Keratinocyte (primary cell): ENCODE data around the gene COTL1. TPM values are rescaled to one million over a fixed set of nuclear protein-coding genes. Genes with fewer than 3 reads are reported as not detected.

Experiments
- DNase-seq: peaks from one replicate; pipeline ENCODE4 v3.0.0-alpha.2; 2011; ENCODE audit warnings: low read depth, missing footprints, low spot score
- FAIRE-seq: peaks from 2 replicates; lab custom pipeline; 2011; peaks lifted over from hg19 to GRCh38; lab: Jason Lieb, UNC
- H2AFZ ChIP-seq: 2 replicates; pipeline ENCODE4 v1.6.0; 2012; ENCODE audit warnings: low read length, control low read depth, inconsistent platforms; ENCODE audit not compliant: control insufficient read depth
- H3K27ac ChIP-seq: 2 replicates; pipeline ENCODE4 v1.5.1; 2011; ENCODE audit warnings: low read length; ENCODE audit not compliant: control insufficient read depth, insufficient read depth
- H3K27me3 ChIP-seq: 3 replicates; pipeline ENCODE4 v1.6.0; 2011; ENCODE audit warnings: low read length; ENCODE audit not compliant: control insufficient read depth, insufficient read depth; ENCODE audit errors: extremely low read depth
- H3K36me3 ChIP-seq, 2 experiments: 2 replicates in 1 of 2; 3 replicates in 1 of 2; pipeline ENCODE4 v1.5.1; 2011; ENCODE audit warnings: low read length in 2 of 2, mild to moderate bottlenecking in 1 of 2; ENCODE audit not compliant: control insufficient read depth in 2 of 2, insufficient read depth in 2 of 2; ENCODE audit errors: extremely low read depth in 1 of 2
- H3K4me1 ChIP-seq: 3 replicates; pipeline ENCODE4 v1.5.1; 2011; ENCODE audit warnings: low read length; ENCODE audit not compliant: control insufficient read depth, insufficient read depth; ENCODE audit errors: extremely low read depth
- H3K4me2 ChIP-seq: 3 replicates; pipeline ENCODE4 v1.6.0; 2011; ENCODE audit warnings: low read depth, low read length; ENCODE audit not compliant: control insufficient read depth, insufficient read depth; ENCODE audit errors: extremely low read depth
- H3K4me3 ChIP-seq, 3 experiments: fragments of 200-600 bp in 1 of 3; sonication (generic) in 1 of 3; 2 replicates in 2 of 3; 3 replicates in 1 of 3; pipeline ENCODE4 v1.5.1; 2011 to 2016; ENCODE audit warnings: low read length in 3 of 3, mild to moderate bottlenecking in 3 of 3, control low read depth in 2 of 3, inconsistent platforms in 1 of 3, low read depth in 1 of 3, mixed read lengths in 1 of 3, mixed run types in 1 of 3, moderate library complexity in 1 of 3; ENCODE audit not compliant: control insufficient read depth in 2 of 3, insufficient read depth in 2 of 3; ENCODE audit errors: extremely low read depth in 1 of 3
- H3K79me2 ChIP-seq: 2 replicates; pipeline ENCODE4 v1.6.0; 2012; ENCODE audit warnings: low read length; ENCODE audit not compliant: control insufficient read depth, insufficient read depth
- H3K9ac ChIP-seq: 3 replicates; pipeline ENCODE4 v1.6.0; 2011; ENCODE audit warnings: low read length; ENCODE audit not compliant: control insufficient read depth, insufficient read depth; ENCODE audit errors: extremely low read depth
- H3K9me1 ChIP-seq: 3 replicates; pipeline ENCODE4 v1.6.0; 2011; ENCODE audit warnings: low read length; ENCODE audit not compliant: control insufficient read depth, insufficient read depth; ENCODE audit errors: extremely low read depth
- H3K9me3 ChIP-seq: 2 replicates; pipeline ENCODE4 v1.5.1; 2012; ENCODE audit warnings: low read depth, low read length; ENCODE audit not compliant: control insufficient read depth
- H4K20me1 ChIP-seq: 3 replicates; pipeline ENCODE4 v1.6.0; 2011; ENCODE audit warnings: low read length; ENCODE audit not compliant: control insufficient read depth, insufficient read depth; ENCODE audit errors: extremely low read depth
- CTCF ChIP-seq, 3 experiments: IDR thresholded peaks in 1 of 3; conservative IDR thresholded peaks in 1 of 3; optimal IDR thresholded peaks in 1 of 3; 2 replicates in 2 of 3; 3 replicates in 1 of 3; pipeline versions ENCODE3 to v1.5.1; 2011; ENCODE audit warnings: low read length in 3 of 3, mild to moderate bottlenecking in 3 of 3, moderate library complexity in 2 of 3, control low read depth in 1 of 3, inconsistent platforms in 1 of 3; ENCODE audit not compliant: insufficient read depth in 2 of 3; ENCODE audit errors: extremely low read depth in 1 of 3
- EZH2 ChIP-seq: IDR thresholded peaks from one replicate; pipeline ENCODE4 v1.6.1; 2012; ENCODE audit warnings: inconsistent platforms, mild to moderate bottlenecking, low read length, moderate library complexity
- dilution Hi-C: fragments of 300-500 bp; cut with MboI; formaldehyde crosslinking; loops from one replicate; pipeline ENCODE4 v1.7.0; 2020; ENCODE audit warnings: low sequenced_read_pairs; ENCODE audit not compliant: extremely low pct_ligation_motif_present
- polyA plus RNA-seq, 5 experiments: library from polyadenylated mRNA; depleted of rRNA in 3 of 5; stranded (reverse) in 3 of 5; stranded (forward) in 1 of 5; unstranded in 1 of 5; fragments of >200 nt; gene quantifications; 1 replicate in 1 of 5; 2 replicates in 3 of 5; 3 replicates in 1 of 5; pipeline versions ENCODE4 v1.2.1 to v1.2.3, GENCODE V29; 2011 to 2012; ENCODE audit warnings: missing spikeins in 2 of 5, low read depth in 1 of 5, low replicate concordance in 1 of 5

Gene COTL1
- polyA plus RNA-seq, 1 donor (not counting 4 experiments of a cell fraction or from before 2014, with no cell fraction given) = 116 TPM

DNA sequence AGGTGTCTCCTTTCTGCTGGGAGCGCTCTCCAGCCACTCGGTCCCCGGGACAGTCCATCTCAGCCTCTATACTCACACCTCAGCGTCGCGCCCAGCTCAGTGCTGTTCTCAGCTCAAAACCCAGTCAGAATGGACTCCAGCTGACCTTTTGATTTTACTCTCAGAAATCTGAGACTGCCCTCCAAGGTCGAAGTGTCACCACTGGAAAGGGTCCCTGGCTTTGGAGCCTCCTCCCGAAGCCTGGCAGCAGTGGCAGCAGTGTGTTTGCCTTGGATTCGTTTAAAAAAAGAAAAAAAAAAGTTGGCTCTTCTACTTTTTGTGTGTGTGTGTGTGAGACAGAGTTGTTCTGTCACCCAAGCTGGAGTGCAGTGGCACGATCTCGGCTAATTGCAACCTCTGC, 40.8 kb upstream of the COTL1 start:
- TF ChIP-seq CTCF (optimal IDR thresholded peaks at IDR 0.05 in 1 of 3, IDR thresholded peaks at IDR 0.05 in 1 of 3, conservative IDR thresholded peaks at IDR 0.05 in 1 of 3; ENCODE audit: extremely low read depth in 1 of 3, insufficient read depth in 2 of 3, low read length in 3 of 3) (no peak), EZH2 (no peak)
- no peaks in the 10 kb centered on the region for H4K20me1 ChIP-seq
- H3K9me3 ChIP-seq = no peaks in the 10 kb centered on the region
- H3K27me3 ChIP-seq = no peaks in the 10 kb centered on the region
- H3K36me3 ChIP-seq = peaks cover 48 to 56% of the 10 kb centered on the region in 2 experiments
- no peak overlapping the region for H3K4me3 ChIP-seq
- H3K79me2 ChIP-seq = peaks cover 21% of the 10 kb centered on the region
- no peaks in the 10 kb centered on the region for H3K9me1 ChIP-seq
- no peak overlapping the region for H3K9ac ChIP-seq
- no peaks in the 10 kb centered on the region for H3K4me1 ChIP-seq
- DNase-seq = no peak
- no peak for FAIRE-seq
- no peak overlapping the region for H3K4me2 ChIP-seq
- no peak overlapping the region for H2AFZ ChIP-seq
- dilution Hi-C loops = no loop called here
- no peak overlapping the region for H3K27ac ChIP-seq

DNA sequence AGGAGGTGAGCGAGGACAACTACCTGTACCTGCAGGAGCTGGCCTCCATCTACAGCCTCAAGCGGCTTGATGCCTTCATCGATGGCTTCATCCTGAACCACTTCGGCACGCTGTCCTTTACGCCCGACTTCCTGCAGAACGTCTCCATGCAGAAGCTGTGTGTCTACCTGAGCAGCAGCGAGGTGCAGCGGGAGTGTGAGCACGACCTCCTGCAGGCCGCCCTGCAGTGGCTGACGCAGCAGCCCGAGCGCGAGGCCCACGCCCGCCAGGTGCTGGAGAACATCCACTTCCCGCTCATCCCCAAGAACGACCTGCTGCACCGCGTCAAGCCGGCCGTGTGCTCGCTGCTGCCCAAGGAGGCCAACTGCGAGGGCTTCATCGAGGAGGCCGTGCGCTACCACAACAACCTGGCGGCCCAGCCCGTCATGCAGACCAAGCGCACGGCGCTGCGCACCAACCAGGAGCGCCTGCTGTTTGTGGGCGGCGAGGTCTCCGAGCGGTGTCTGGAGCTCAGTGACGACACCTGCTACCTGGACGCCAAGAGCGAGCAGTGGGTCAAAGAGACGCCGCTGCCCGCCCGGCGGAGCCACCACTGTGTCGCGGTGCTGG, 39.5 kb upstream of the COTL1 start:
- Histone ChIP-seq H3K9ac (no peak overlapping the region), H3K79me2 (peaks cover 30% of the 10 kb centered on the region), H3K9me3 (no peaks in the 10 kb centered on the region), H3K36me3 (peaks cover 43 to 46% of the 10 kb centered on the region in 2 experiments), H4K20me1 (no peaks in the 10 kb centered on the region), H2AFZ (no peak overlapping the region), H3K27ac (no peak overlapping the region), H3K4me3 (no peak overlapping the region), H3K27me3 (no peaks in the 10 kb centered on the region), H3K9me1 (no peaks in the 10 kb centered on the region), H3K4me2 (no peak overlapping the region), H3K4me1 (no peaks in the 10 kb centered on the region)
- dilution Hi-C loops = no loop called here
- TF ChIP-seq EZH2 = no peak
- no peak for TF ChIP-seq CTCF (optimal IDR thresholded peaks at IDR 0.05 in 1 of 3, IDR thresholded peaks at IDR 0.05 in 1 of 3, conservative IDR thresholded peaks at IDR 0.05 in 1 of 3; ENCODE audit: extremely low read depth in 1 of 3, insufficient read depth in 2 of 3, low read length in 3 of 3)
- FAIRE-seq = no peak
- DNase-seq = no peak
